Astrocyte of the spinal cord (primary cell): ENCODE results near the gene RLN2.

Experiments
- DNase-seq: peaks from one replicate; pipeline ENCODE4 v3.0.0; 2011; ENCODE audit warnings: low read depth, low spot score
- H3K4me3 ChIP-seq: 2 replicates; pipeline ENCODE4 v1.5.1; 2011; ENCODE audit warnings: low read depth, mild to moderate bottlenecking, low read length, moderate library complexity
- in situ Hi-C: cut with HindIII; loops from 2 replicates; pipeline ENCODE4 v1.10.0; 2017; ENCODE audit warnings: low sequenced_read_pairs
- TF ChIP-seq, protein P1 (sequence below): IDR thresholded peaks from 2 replicates; pipeline ENCODE4 v1.5.1; 2012; ENCODE audit warnings: low read depth, mild to moderate bottlenecking, low read length, inconsistent platforms

Gene RLN2

DNA sequence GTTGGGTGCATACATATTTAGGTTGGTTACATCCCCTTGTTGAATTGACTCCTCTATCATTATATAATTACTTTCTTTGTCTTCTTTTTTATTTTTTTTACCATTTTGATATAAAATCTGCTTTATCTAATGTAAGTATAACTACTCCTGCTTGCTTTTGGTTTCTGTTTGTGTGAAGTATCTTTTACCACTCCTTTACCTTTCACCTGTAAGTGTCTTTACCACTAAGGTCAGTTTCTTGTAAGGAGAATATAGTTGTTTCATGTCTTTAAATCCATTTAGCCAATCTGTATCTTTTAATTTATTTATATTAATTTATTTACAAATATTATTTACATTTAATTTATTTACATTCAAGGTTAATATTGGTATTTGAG is 40.3 kb downstream of the RLN2 start:
- DNase-seq: no peak
- TF ChIP-seq, protein P1, sequence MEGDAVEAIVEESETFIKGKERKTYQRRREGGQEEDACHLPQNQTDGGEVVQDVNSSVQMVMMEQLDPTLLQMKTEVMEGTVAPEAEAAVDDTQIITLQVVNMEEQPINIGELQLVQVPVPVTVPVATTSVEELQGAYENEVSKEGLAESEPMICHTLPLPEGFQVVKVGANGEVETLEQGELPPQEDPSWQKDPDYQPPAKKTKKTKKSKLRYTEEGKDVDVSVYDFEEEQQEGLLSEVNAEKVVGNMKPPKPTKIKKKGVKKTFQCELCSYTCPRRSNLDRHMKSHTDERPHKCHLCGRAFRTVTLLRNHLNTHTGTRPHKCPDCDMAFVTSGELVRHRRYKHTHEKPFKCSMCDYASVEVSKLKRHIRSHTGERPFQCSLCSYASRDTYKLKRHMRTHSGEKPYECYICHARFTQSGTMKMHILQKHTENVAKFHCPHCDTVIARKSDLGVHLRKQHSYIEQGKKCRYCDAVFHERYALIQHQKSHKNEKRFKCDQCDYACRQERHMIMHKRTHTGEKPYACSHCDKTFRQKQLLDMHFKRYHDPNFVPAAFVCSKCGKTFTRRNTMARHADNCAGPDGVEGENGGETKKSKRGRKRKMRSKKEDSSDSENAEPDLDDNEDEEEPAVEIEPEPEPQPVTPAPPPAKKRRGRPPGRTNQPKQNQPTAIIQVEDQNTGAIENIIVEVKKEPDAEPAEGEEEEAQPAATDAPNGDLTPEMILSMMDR: no peak
- H3K4me3 ChIP-seq: no peak overlapping the region
- in situ Hi-C loops: no loop called here

- DNase-seq: peak; percentile 9
- no peak overlapping the region for H3K4me3 ChIP-seq
- in situ Hi-C loops: no loop called here
- TF ChIP-seq, protein P1: no peak
Observed at GRCh38 chr9:5263351-5264218, 40.9 kb downstream of the RLN2 start.
